ENCODE measurements around the gene PSMB5.

PSMB5 gene

GRCh38 chr14:23055147-23055550 lies 20.4 kb upstream of the PSMB5 start:
- Mint-ChIP-seq H3K27me3 (peaks cover 7% of the 10 kb centered on the region), H3K4me3 (no peak overlapping the region)

GRCh38 chr14:23054000-23054811 lies 19.5 kb upstream of the PSMB5 start:
- Mint-ChIP-seq H3K9me3 (no peaks in the 10 kb centered on the region), H3K4me3 (no peak overlapping the region), H3K27me3 (peaks cover 7% of the 10 kb centered on the region), H3K27ac (no peak overlapping the region), H3K4me1 (peaks cover 15% of the 10 kb centered on the region), H3K36me3 (peaks cover 4% of the 10 kb centered on the region)
- no peak for DNase-seq (ENCODE audit: low spot score in 2 of 2)
- no peak for ATAC-seq (ENCODE audit: low read depth)

More at GRCh38 chr14:23055147-23055550, 20.4 kb upstream of the PSMB5 start:
- Mint-ChIP-seq H3K9me3 (no peaks in the 10 kb centered on the region), H3K4me1 (peaks cover 17% of the 10 kb centered on the region), H3K36me3 (peaks cover 8% of the 10 kb centered on the region), H3K27ac (no peak overlapping the region)
- no peak for DNase-seq (ENCODE audit: low spot score in 2 of 2)
- no peak for ATAC-seq (ENCODE audit: low read depth)

- Mint-ChIP-seq H3K27ac (no peak overlapping the region), H3K9me3 (no peaks in the 10 kb centered on the region), H3K4me1 (peaks cover 14% of the 10 kb centered on the region), H3K27me3 (peaks cover 7% of the 10 kb centered on the region), H3K4me3 (no peak overlapping the region), H3K36me3 (peaks cover 2% of the 10 kb centered on the region)
- DNase-seq (ENCODE audit: low spot score in 2 of 2) = no peak
- ATAC-seq (ENCODE audit: low read depth) = no peak
Measured at GRCh38 chr14:23053426-23053825, 18.7 kb upstream of the PSMB5 start.

DNA sequence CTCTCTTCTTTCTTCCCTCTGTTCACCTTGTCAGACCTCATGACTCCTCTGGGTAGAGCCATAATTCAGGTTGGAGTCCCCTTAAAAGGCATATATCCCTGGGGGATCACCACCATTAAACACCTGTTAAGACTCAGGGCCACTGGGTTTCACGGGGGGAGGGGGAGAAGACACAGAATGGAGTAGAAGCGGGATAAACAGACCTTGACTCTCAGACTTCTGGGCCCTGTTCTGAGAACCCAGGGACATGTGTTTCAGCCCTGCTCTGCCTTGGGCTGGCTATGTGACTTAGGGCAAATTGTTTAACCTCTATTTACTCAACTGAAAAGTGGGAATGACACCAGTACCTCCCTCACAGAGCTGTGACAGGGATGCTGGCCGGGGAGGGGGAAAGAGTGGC lies 18.0 kb upstream of the PSMB5 start:
- no peaks in the 10 kb centered on the region for H3K36me3 Mint-ChIP-seq
- no peak overlapping the region for H3K4me3 Mint-ChIP-seq
- ATAC-seq (ENCODE audit: low read depth) (no peak), DNase-seq (ENCODE audit: low spot score in 2 of 2) (no peak)
- H3K27ac Mint-ChIP-seq = no peak overlapping the region
- peaks cover 7% of the 10 kb centered on the region for H3K27me3 Mint-ChIP-seq
- no peaks in the 10 kb centered on the region for H3K9me3 Mint-ChIP-seq
- peaks cover 12% of the 10 kb centered on the region for H3K4me1 Mint-ChIP-seq

GRCh38 chr14:23052182-23052623 lies 17.5 kb upstream of the PSMB5 start:
- Mint-ChIP-seq H3K4me1 (peaks cover 12% of the 10 kb centered on the region), H3K27me3 (peaks cover 12% of the 10 kb centered on the region), H3K4me3 (no peak overlapping the region), H3K36me3 (no peaks in the 10 kb centered on the region), H3K9me3 (no peaks in the 10 kb centered on the region), H3K27ac (no peak overlapping the region)
- no peak for ATAC-seq (ENCODE audit: low read depth)
- no peak for DNase-seq (ENCODE audit: low spot score in 2 of 2)

- no peak overlapping the region for H3K4me3 Mint-ChIP-seq
- H3K9me3 Mint-ChIP-seq = no peaks in the 10 kb centered on the region
- no peak for DNase-seq (ENCODE audit: low spot score in 2 of 2)
- peaks cover 6% of the 10 kb centered on the region for H3K4me1 Mint-ChIP-seq
- no peaks in the 10 kb centered on the region for H3K36me3 Mint-ChIP-seq
- peaks cover 9% of the 10 kb centered on the region for H3K27me3 Mint-ChIP-seq
- no peak overlapping the region for H3K27ac Mint-ChIP-seq
- no peak for ATAC-seq (ENCODE audit: low read depth)
Measured at GRCh38 chr14:23051141-23052057, 16.7 kb upstream of the PSMB5 start.

GRCh38 chr14:23049011-23049410 lies 14.3 kb upstream of the PSMB5 start:
- Mint-ChIP-seq H3K4me1 (peaks cover 2% of the 10 kb centered on the region), H3K27me3 (peaks cover 8% of the 10 kb centered on the region), H3K4me3 (no peak overlapping the region), H3K27ac (no peak overlapping the region), H3K36me3 (no peaks in the 10 kb centered on the region), H3K9me3 (no peaks in the 10 kb centered on the region)
- ATAC-seq (ENCODE audit: low read depth) (no peak), DNase-seq (ENCODE audit: low spot score in 2 of 2) (no peak)

DNA sequence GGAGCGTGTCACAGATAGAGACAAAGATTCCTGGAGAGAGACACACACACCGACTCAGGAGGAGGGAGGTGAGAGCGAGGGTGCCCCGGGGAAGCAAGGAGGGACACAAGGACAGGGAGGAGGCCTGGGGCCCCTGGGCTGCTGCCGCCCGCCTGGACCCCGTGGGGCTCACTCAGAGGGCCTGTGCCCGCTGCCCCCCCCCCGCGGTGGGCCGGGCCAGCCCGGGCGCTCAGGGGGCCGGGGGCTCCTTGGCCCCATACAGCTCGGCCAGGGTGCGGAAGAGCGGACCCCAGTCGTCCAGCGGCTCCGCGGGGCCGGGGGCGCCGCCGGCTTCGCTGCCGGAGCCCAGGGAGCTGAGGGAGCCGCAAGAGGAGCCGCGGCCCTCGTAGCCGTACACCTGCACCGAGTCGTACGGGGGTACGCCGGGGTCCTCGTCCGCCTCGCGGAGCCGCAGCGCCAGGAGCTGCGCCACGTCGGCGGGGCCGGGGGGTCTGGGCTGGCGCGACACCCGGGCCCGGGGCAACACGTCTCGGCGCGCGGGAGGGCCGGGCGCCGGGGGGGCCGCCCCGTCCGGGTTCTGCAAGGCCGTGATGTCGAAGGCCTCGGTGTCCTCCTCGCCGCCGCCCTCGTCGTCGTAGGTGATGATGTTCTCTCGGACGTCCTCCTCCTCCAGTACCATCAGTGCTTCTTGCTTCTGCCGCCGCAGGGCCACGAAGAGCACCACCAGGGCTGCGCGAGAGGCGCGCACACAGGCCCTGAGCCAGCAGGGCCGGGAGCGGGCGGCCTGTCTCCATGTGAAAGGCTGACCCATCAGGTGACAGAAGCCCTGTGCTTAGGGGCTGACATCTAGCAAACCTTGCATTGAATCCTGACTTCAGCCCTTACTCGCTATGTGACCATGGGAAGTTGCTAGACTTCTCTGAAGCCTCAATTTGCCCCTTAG lies 13.3 kb upstream of the PSMB5 start:
- Mint-ChIP-seq H3K9me3 (no peaks in the 10 kb centered on the region), H3K4me1 (peaks cover 2% of the 10 kb centered on the region), H3K4me3 (no peak overlapping the region), H3K36me3 (no peaks in the 10 kb centered on the region), H3K27me3 (peaks cover 8% of the 10 kb centered on the region), H3K27ac (no peak overlapping the region)
- DNase-seq (ENCODE audit: low spot score in 2 of 2) (no peak), ATAC-seq (ENCODE audit: low read depth) (no peak)

GRCh38 chr14:23047034-23047634 lies 12.4 kb upstream of the PSMB5 start:
- H3K36me3 Mint-ChIP-seq = no peaks in the 10 kb centered on the region
- H3K27me3 Mint-ChIP-seq = peaks cover 8% of the 10 kb centered on the region
- no peak overlapping the region for H3K27ac Mint-ChIP-seq
- H3K4me1 Mint-ChIP-seq = peaks cover 2% of the 10 kb centered on the region
- no peak overlapping the region for H3K4me3 Mint-ChIP-seq
- ATAC-seq (ENCODE audit: low read depth) (no peak), DNase-seq (ENCODE audit: low spot score in 2 of 2) (no peak)
- H3K9me3 Mint-ChIP-seq = no peaks in the 10 kb centered on the region

DNA sequence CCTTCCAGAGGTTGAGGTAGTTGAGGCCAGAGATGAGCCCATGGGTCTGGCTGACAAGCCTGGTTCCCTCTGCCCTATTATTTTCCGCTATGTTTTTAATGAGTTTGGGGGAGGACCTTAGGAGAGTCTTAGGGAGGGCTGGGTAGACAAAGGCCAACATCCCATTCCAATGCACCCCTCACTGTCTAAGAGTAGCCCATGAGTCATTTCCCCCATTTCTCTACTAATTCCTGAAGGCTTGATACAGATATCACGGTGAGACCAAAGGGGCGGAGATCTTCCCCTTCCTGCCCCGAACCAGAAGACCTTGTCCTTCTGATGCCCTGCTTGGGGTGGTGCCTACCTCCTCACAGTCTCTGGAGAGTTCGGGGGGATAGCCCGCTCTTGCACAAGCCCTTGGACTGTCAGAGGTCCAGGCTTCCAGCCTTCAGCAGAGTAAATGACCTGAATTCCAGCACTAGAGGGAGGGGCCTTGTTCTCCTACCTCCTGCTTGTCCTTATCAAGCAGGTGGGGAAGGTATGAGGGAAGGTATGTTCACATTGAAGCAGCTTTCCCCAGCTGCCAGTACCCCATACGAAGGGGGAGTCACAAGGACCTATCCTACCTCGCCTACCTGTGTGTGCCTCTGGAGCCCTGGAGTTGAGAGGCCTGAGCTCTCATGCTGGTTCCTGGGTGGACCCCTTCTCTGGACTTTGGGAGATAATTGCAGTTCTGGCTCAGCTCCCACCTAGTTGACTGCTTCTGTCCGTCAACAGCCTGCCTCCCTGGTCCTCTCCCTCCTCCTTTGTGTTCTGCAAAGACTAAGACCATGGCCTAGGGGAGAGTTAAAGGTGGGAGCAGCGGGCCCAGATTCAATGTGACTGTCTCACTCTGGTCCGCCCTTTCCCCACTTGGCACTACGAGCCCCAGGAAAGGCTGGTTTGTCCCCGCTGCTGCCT lies 11.0 kb upstream of the PSMB5 start:
- DNase-seq (ENCODE audit: low spot score in 2 of 2) (no peak), ATAC-seq (ENCODE audit: low read depth) (no peak)
- Mint-ChIP-seq H3K27me3 (peaks cover 8% of the 10 kb centered on the region), H3K4me3 (no peak overlapping the region), H3K9me3 (no peaks in the 10 kb centered on the region), H3K36me3 (no peaks in the 10 kb centered on the region), H3K27ac (no peak overlapping the region), H3K4me1 (peaks cover 2% of the 10 kb centered on the region)

- Mint-ChIP-seq H3K36me3 (no peaks in the 10 kb centered on the region), H3K27ac (no peak overlapping the region), H3K9me3 (no peaks in the 10 kb centered on the region), H3K4me1 (peaks cover 2% of the 10 kb centered on the region), H3K4me3 (no peak overlapping the region), H3K27me3 (peaks cover 8% of the 10 kb centered on the region)
- DNase-seq (ENCODE audit: low spot score in 2 of 2) = no peak
- no peak for ATAC-seq (ENCODE audit: low read depth)
Measured at GRCh38 chr14:23044840-23045239, 10.1 kb upstream of the PSMB5 start.

DNA sequence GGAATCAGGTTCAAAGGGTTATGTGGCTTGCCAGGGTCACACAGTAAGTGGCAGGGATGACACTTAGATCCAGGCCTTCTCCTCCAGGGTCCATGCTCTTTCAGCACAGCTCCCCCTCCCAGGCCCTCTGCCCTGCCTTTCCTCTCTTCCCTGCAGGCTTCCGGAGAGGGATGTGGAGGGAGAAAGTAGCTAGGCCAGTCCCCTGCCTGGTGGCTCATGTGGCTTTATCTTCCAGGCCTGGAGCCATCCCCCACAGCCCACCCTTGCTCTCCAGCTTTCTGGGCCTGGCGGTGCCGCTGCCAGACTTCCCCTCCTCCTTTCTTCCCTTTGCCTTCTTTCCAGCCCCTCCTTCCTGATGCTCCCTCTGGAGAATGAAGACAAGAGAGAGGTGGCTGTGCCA lies 9.1 kb upstream of the PSMB5 start:
- no peak overlapping the region for H3K27ac Mint-ChIP-seq
- peaks cover 2% of the 10 kb centered on the region for H3K4me1 Mint-ChIP-seq
- DNase-seq (ENCODE audit: low spot score in 2 of 2) = no peak
- H3K4me3 Mint-ChIP-seq = no peak overlapping the region
- no peak for ATAC-seq (ENCODE audit: low read depth)
- peaks cover 8% of the 10 kb centered on the region for H3K27me3 Mint-ChIP-seq
- no peaks in the 10 kb centered on the region for H3K9me3 Mint-ChIP-seq
- H3K36me3 Mint-ChIP-seq = no peaks in the 10 kb centered on the region
